NCI-H2081 (cell line): Measurements from ENCODE around the gene UBE2I.

Source experiments
- DNase-seq, 2 experiments: peaks; one replicate each; lab custom pipeline; 2025; lab: John Stamatoyannopoulos, UW

Gene UBE2I

GRCh38 chr16:1343428-1344242 is 34.2 kb downstream of the UBE2I start:
- DNase-seq = no peak

DNA sequence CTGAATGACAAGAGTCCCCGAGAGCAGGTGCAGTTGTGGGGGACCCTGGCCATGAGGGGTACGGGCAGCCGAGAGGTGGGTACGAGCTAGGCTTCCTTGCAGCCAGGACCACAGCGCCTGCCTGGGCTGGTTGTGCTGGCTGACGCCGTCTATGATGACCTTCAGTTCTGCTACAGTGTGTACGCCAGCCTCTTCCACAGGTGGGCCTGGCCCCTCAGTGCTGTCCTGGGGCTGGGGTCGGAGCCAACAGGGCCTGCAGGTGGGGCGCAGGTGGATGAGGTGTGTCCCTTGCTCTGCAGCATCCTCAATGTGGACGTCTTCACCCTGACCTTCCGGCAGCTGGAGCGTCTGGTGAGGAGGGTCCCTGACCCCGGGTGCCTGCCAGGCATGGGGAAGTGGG is 35.1 kb downstream of the UBE2I start:
- no peak for DNase-seq

- DNase-seq = no peak
Measured at GRCh38 chr16:1345087-1345486, 35.7 kb downstream of the UBE2I start.

DNA sequence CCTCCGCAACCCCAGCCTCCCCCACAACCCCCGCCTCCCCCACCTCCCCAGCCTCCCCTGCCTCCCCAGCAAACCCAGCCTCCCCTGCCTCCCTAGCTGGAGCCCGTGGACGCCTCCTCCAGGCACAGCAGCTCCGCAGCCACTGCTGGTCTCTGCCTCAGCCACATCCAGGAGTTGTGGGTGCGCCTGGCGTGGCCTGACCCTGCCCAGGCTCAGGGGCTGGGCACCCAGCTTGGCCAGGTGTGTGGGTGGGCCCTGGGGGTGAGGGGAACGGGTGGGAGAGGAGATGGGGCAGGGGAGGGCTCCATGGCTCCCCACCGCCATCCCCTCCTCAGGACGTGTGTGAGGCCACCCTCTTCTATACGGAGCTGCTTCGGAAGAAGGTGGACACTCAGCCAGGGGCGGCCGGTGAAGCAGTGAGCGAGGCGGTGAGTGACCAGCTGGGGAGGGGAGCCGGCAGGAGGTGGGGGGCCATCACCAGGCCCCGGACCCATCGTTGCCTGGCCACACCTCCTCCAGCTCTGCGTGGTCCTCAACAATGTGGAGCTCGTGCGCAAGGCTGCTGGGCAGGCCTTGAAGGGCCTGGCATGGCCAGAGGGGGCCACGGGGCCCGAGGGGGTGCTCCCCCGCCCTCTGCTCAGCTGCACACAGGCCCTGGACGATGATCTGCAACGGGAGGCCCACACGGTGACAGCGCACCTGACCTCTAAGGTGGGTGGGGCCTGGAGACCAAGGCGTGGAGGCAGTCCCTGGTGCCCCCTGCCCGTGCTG is 36.4 kb downstream of the UBE2I start:
- no peak for DNase-seq

DNA sequence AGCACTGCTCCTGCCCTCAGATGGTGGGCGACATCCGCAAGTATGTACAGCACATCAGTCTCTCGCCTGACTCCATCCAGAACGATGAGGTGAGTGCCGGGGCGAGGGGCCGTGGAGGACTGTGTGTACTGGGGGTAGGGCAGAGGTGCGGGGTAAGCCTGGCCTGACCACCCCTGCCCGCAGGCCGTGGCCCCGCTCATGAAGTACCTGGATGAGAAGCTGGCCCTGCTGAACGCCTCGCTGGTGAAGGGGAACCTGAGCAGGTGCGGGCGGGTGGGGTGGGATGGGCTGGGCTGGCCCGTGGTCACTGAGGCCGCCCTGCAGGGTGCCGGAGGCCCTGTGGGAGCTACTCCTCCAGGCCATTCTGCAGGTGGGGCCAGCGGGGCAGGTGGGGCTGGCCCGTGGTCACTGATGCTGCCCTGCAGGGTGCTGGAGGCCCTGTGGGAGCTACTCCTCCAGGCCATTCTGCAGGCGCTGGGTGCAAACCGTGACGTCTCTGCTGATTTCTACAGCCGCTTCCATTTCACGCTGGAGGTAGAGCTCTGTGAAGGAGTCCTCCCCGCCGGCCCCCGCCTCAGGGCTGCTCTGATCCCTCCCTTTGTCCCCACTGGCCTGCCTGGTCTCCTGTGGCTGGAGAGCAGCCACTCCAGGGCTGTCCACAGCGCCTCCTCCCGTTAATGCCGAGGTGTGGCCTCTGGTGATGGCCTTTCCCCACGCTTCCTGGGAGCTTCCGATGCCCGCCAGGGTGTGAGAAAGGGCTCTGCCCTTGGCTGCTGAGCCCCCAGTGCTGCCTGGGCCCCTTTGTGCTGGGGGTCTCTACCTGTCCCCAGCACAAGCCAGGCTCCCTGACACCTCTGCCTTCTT is 37.2 kb downstream of the UBE2I start:
- DNase-seq = no peak

- DNase-seq = no peak
Measured at GRCh38 chr16:1347286-1347855, 37.9 kb downstream of the UBE2I start.

DNA sequence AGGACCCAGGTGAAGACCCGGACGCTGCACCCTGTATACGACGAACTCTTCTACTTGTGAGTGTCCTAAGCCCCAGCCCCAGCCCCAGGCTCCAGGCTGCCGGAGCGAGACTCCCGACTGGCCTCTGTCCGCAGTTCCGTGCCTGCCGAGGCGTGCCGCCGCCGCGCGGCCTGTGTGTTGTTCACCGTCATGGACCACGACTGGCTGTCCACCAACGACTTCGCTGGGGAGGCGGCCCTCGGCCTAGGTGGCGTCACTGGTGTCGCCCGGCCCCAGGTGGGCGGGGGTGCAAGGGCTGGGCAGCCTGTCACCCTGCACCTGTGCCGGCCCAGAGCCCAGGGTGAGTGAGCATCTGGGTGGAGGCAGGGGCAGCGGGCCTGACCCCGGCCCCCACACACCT is 38.5 kb downstream of the UBE2I start:
- DNase-seq = no peak

DNA sequence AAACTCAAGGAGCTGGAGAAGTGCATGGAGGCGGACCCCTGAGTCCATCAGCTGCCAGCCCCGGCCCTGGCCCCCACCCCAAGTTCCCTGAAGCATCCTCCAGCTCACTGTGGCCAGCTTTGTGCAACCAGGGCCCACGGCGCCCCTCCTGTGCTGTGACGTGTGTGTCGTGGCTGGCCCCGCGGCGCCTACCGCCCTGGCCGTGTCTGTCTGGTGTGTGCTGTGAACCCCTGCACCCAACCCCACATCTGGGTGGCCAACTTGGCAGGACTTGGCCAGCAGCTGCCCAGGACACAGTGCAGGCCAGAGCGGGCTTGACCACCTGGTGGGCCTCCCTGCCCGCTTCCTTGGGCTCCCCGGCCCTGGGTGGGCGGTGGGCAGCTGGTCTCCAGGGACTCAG is 39.0 kb downstream of the UBE2I start:
- DNase-seq = no peak

- no peak for DNase-seq
Measured at GRCh38 chr16:1348926-1349325, 39.5 kb downstream of the UBE2I start.

GRCh38 chr16:1349351-1349750 is 39.9 kb downstream of the UBE2I start:
- DNase-seq = no peak

- DNase-seq = no peak
Measured at GRCh38 chr16:1349951-1350350, 40.5 kb downstream of the UBE2I start.

GRCh38 chr16:1350691-1351090 is 41.3 kb downstream of the UBE2I start:
- no peak for DNase-seq

DNA sequence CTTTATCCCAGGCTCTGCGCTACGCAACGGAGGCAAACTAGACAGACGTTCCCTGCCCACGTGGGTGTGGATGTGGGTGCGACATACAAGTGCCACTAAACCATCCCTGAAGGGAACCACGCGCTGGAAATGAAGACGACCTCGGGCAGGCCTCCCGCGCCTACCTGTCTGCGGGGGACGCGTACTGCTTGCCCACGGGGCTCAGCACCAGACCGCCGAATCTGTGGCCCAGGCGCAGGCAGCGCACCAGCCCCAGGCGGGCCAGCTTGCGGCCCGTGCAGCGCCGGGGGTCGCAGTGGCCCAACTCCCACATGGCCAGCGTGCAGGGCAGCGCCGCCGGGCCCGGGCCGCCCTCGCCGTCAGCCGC is 41.8 kb downstream of the UBE2I start:
- DNase-seq = no peak

DNA sequence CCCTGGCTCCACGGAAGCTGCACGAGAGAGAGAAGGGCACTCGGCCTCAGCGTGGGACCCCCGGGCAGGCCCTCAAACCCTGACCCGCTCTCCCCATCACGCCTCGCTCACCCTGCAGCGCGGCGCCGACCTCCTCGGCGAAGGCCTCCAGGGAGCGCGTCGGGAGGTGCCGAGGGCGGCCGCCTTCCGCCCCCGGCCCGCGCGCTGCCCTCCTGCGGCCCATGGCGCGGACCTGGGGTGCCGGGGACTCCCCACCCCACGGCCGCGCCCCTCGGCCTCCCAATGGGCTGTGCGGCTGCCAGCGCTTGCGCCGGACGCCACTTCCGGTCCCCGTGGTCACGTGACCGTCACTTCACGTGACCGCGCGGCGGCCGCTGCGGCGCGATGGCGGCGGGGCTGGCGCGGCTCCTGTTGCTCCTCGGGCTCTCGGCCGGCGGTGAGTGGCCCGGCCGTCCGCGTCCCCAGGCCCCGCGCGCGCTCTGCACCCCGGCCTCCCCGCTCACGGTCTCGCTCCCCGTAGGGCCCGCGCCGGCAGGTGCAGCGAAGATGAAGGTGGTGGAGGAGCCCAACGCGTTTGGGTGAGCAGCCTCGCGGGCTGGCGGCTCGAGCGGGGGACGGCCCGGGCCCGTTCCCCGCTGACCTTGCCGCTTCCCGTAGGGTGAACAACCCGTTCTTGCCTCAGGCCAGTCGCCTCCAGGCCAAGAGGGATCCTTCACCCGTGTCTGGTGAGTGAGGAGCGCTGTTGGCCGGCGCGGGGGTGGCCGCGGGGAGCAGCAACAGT is 42.3 kb downstream of the UBE2I start, which contains the start of the genes GNPTG and TSR3:
Gene GNPTG, plus strand, starts transcription at position 350 of the 781 bp plus-strand sequence. Its CDS starts 35 bp downstream, at position 385.
Gene TSR3, minus strand, starts transcription at position 297 of the 781 bp plus-strand sequence. Its CDS starts 74 bp downstream, at position 223.
- DNase-seq = peak; percentile 75 to 89

GRCh38 chr16:1354815-1355540 is 45.5 kb downstream of the UBE2I start:
- no peak for DNase-seq

DNA sequence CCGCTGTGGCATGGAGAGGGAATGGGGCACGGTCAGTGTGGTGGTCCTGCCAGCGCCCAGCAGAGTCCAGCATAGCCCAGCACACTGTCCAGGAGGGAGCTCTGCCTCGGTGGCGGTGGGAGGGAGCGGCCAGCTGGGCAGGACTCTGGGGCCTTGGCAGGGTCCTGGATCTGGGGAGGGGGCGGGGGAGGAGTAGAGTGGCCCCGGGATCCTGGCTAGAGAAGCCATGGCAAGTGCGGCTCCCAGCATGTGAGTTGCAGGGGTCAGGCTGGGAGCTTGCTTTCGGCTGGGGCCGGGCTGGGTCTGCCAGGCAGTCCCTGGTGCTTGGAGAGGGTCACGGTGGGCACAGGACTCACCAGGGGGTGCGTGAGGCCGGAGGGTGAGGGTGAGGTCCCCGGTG is 46.2 kb downstream of the UBE2I start:
- DNase-seq = no peak

- no peak for DNase-seq
Measured at GRCh38 chr16:1356061-1356900, 46.8 kb downstream of the UBE2I start.

DNA sequence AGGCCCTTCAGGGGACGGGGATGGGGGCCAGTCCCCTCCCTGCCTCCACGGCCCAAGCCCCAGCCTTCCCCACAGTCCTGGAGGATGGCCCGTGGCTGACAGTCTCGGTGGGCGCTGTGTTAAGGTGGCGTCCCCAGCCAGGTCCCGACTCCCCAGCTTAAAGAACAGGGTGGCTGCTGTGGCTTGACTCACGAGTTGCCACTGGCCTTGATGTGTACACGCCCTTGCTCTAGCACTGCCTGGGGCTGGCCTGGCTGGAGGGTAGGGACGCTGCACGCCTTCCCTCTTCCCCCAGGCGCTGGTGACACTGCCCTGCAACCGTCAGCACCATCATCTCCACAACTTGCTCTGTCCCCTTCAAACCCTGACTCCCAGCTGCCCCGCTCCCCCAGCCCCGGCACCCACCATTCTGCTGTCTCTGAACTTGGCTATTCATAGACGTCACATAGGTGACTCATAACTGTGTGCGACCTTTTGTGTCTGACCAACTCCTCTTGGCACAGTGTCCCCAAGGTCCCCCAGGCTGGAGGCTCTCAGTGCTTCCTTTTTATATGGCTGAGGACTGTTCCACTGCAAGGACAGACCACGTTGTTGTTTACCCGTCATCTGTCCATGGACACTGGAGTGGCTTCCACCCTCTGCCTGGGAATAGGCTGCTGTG is 48.6 kb downstream of the UBE2I start:
- no peak for DNase-seq
